Nucleus accumbens (tissue), 56 donors: ENCODE measurements around the gene CDH23.
A peak's percentile ranks its signal among the peaks of the same experiment; 100 is the strongest.

Source experiments
- DNase-seq, 56 donors: peaks; one replicate each; lab custom pipeline; 2025; lab: John Stamatoyannopoulos, UW

CDH23 gene

GRCh38 chr10:71459513-71459912 lies 62.8 kb downstream of the CDH23 start:
- no peak for DNase-seq

GRCh38 chr10:71460615-71461014 lies 63.9 kb downstream of the CDH23 start:
- no peak for DNase-seq

- DNase-seq = no peak
Measured at GRCh38 chr10:71461457-71461856, 64.7 kb downstream of the CDH23 start.

- DNase-seq = no peak
Measured at GRCh38 chr10:71462062-71462935, 65.6 kb downstream of the CDH23 start.

- DNase-seq = no peak
Measured at GRCh38 chr10:71463111-71463510, 66.4 kb downstream of the CDH23 start.

GRCh38 chr10:71465551-71466252 lies 69.0 kb downstream of the CDH23 start:
- DNase-seq = no peak

- no peak for DNase-seq
Measured at GRCh38 chr10:71466330-71466729, 69.6 kb downstream of the CDH23 start.

- DNase-seq = no peak
Measured at GRCh38 chr10:71467161-71467560, 70.4 kb downstream of the CDH23 start.

GRCh38 chr10:71467569-71468362 lies 71.0 kb downstream of the CDH23 start:
- DNase-seq = no peak

GRCh38 chr10:71468363-71469094 lies 71.8 kb downstream of the CDH23 start:
- no peak for DNase-seq

GRCh38 chr10:71471006-71471405 lies 74.3 kb downstream of the CDH23 start:
- DNase-seq = no peak

- no peak for DNase-seq
Measured at GRCh38 chr10:71471957-71472365, 75.2 kb downstream of the CDH23 start.

- no peak for DNase-seq
Measured at GRCh38 chr10:71472466-71472865, 75.7 kb downstream of the CDH23 start.

GRCh38 chr10:71472912-71473311 lies 76.2 kb downstream of the CDH23 start:
- DNase-seq = no peak

- DNase-seq = peak in 2 of 56 donors; percentile 5 to 13
Measured at GRCh38 chr10:71473671-71474599, 77.2 kb downstream of the CDH23 start.

GRCh38 chr10:71474702-71475242 lies 78.1 kb downstream of the CDH23 start:
- no peak for DNase-seq

- no peak for DNase-seq
Measured at GRCh38 chr10:71475243-71475871, 78.6 kb downstream of the CDH23 start.

- DNase-seq = no peak
Measured at GRCh38 chr10:71476228-71477011, 79.7 kb downstream of the CDH23 start.
